Spleen (tissue), 11 donors: ENCODE data around the gene PCLO. TPM values are rescaled to one million over a fixed set of nuclear protein-coding genes. Genes with fewer than 3 reads are reported as not detected.

Source experiments
- DNase-seq: peaks from one replicate; pipeline ENCODE4 v3.0.0-alpha.2; 2020
- H3K27ac ChIP-seq, 8 donors: fragments of 200-600 bp; sonication (generic) in 7 of 8; 1 replicate in 4 of 8; 2 replicates in 4 of 8; pipeline versions ENCODE4 v1.5.0 to v1.8.0; 2016 to 2021; ENCODE audit warnings: inconsistent platforms in 4 of 8, mild to moderate bottlenecking in 4 of 8, moderate library complexity in 1 of 8
- H3K27me3 ChIP-seq, 7 donors: fragments of 200-600 bp; sonication (generic) in 6 of 7; replicated peaks in 1 of 7; 1 replicate in 4 of 7; 2 replicates in 3 of 7; pipeline versions ENCODE4 v1.5.0 to v1.8.0; 2016 to 2021; ENCODE audit warnings: inconsistent platforms in 3 of 7, mild to moderate bottlenecking in 1 of 7
- H3K36me3 ChIP-seq, 6 donors: fragments of 200-600 bp; sonication (generic) in 5 of 6; 1 replicate in 4 of 6; 2 replicates in 2 of 6; pipeline versions ENCODE4 v1.5.0 to v1.8.0; 2016 to 2021; ENCODE audit warnings: inconsistent platforms in 2 of 6
- H3K4me1 ChIP-seq, 6 donors: fragments of 200-600 bp; sonication (generic) in 5 of 6; 1 replicate in 3 of 6; 2 replicates in 3 of 6; pipeline versions ENCODE4 v1.5.0 to v1.8.0; 2016 to 2021; ENCODE audit warnings: inconsistent platforms in 3 of 6
- H3K4me3 ChIP-seq, 8 donors: fragments of 200-600 bp; sonication (generic) in 7 of 8; 1 replicate in 4 of 8; 2 replicates in 4 of 8; pipeline versions ENCODE4 v1.5.0 to v1.8.0; 2016 to 2021; ENCODE audit warnings: inconsistent platforms in 4 of 8, mild to moderate bottlenecking in 4 of 8, moderate library complexity in 2 of 8
- H3K9me3 ChIP-seq, 8 donors: fragments of 200-600 bp; sonication (generic) in 7 of 8; 1 replicate in 4 of 8; 2 replicates in 4 of 8; pipeline versions ENCODE4 v1.5.0 to v1.8.0; 2016 to 2021; ENCODE audit warnings: inconsistent platforms in 4 of 8
- CTCF ChIP-seq, 11 experiments: fragments of 200-600 bp in 7 of 11; fragments of 450-650 bp in 4 of 11; sonication (generic) in 4 of 11; IDR thresholded peaks in 8 of 11; conservative IDR thresholded peaks in 3 of 11; 1 replicate in 7 of 11; 2 replicates in 4 of 11; pipeline versions ENCODE4 v1.4.0 to v1.8.0; 2016 to 2021; ENCODE audit warnings: antibody characterized with exemption in 11 of 11, inconsistent platforms in 4 of 11, mild to moderate bottlenecking in 1 of 11
- POLR2A ChIP-seq, 3 donors: fragments of 450-650 bp; IDR thresholded peaks; one replicate each; pipeline ENCODE4 v1.5.1; 2017; ENCODE audit warnings: antibody characterized with exemption in 3 of 3, mild to moderate bottlenecking in 1 of 3
- POLR2AphosphoS5 ChIP-seq, 3 donors: sonication (generic); formaldehyde crosslinking; IDR thresholded peaks; one replicate each; pipeline ENCODE4 v1.5.1; 2017; ENCODE audit warnings: antibody characterized with exemption in 3 of 3
- WGBS, 5 donors: extraction: QIAGEN DNeasy Blood & Tissue Kit in 3 of 5; methylation state at CpG; one replicate each; pipeline versions ENCODE4 v1.1.5 to v1.1.7; 2013 to 2018; 5-methylcytosine and 5-hydroxymethylcytosine counted together
- intact Hi-C: fragments of 100-400 bp; cut with DNase I; formaldehyde crosslinking; loops from one replicate; pipeline ENCODE4 v1.15.0; 2023; ENCODE audit warnings: low total_unique reads
- polyA plus RNA-seq, 3 donors: library from polyadenylated mRNA; stranded (reverse); fragments of 200-250 nt; gene quantifications; one replicate each; pipeline ENCODE4 v1.2.1, GENCODE V29; 2013
- total RNA-seq, 7 donors: library from RNA; depleted of rRNA in 3 of 7; stranded (reverse); fragments of >200 nt in 3 of 7; fragmentation: NEBNext Ultra II Directional in 4 of 7; extraction: Animal tissue kit (Norgen Biotek cat#: 25700) in 4 of 7; gene quantifications; one replicate each; pipeline versions ENCODE4 v1.1.0 to v1.2.1, GENCODE V29; 2016 to 2021
- donor health status: healthy with polysubstance abuse.
- donor health status: DM: no; HTN: no; CAD: no; lungs with moderate emphysema.
- donor health status: DM: no; HTN: no; CAD: no.
- donor health status: Bipolar disorder and iron deficiency.
- donor health status: healthy.
- donor health status: DM: no; HTN: no; CAD: no.
- donor health status: DM: yes; HTN: yes; CAD: no.

Gene PCLO
- total and polyA plus RNA-seq, 10 donors = 0.05 to 9.9 (median 1.8) TPM

DNA sequence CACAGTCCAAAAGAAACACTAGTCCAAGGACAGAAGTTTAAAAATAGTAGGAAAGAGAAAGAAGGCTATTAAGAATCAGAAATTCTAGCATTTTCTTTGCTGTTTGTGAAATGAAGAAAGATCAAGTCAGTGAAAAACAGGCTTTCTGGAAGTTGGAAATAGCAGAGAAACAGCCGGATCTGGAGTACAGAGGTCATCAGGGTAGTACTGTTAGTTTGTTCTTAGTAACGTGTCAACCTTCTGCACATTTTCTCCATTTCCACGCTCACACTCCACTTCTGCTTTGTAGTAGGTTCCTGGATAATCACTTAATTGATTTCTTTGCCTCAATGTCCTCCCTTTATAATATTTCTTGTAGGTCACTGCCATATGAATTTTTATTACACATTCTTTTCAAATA lies 322.6 kb downstream of the PCLO start:
- H3K4me1 ChIP-seq = no peaks in the 10 kb centered on the region
- intact Hi-C loops = no loop called here
- TF ChIP-seq POLR2A (IDR thresholded peaks at IDR 0.05) (no peak), CTCF (IDR thresholded peaks at IDR 0.05 in 8 of 11, conservative IDR thresholded peaks at IDR 0.05 in 3 of 11) (no peak), POLR2AphosphoS5 (IDR thresholded peaks at IDR 0.05) (no peak)
- H3K36me3 ChIP-seq = no peaks in the 10 kb centered on the region
- peaks cover 0 to 11% (median 3%) of the 10 kb centered on the region in 8 donors for H3K9me3 ChIP-seq
- H3K27me3 ChIP-seq = no peaks in the 10 kb centered on the region
- WGBS, 5 donors = 60 to 71% (median 65%) methylated on average over 3 of the region's 3 CpGs
- no peak overlapping the region for H3K27ac ChIP-seq
- DNase-seq = no peak
- no peak overlapping the region for H3K4me3 ChIP-seq

GRCh38 chr7:82839555-82839954 lies 323.1 kb downstream of the PCLO start:
- 64 to 72% (median 67%) methylated on average over 4 of the region's 4 CpGs for WGBS, 5 donors
- Histone ChIP-seq H3K27me3 (no peaks in the 10 kb centered on the region), H3K36me3 (no peaks in the 10 kb centered on the region), H3K4me3 (no peak overlapping the region), H3K4me1 (no peaks in the 10 kb centered on the region), H3K27ac (no peak overlapping the region), H3K9me3 (peaks cover 0 to 11% (median 3%) of the 10 kb centered on the region in 8 donors)
- no peak for DNase-seq
- intact Hi-C loops = no loop called here
- TF ChIP-seq POLR2AphosphoS5 (IDR thresholded peaks at IDR 0.05) (no peak), POLR2A (IDR thresholded peaks at IDR 0.05) (no peak), CTCF (IDR thresholded peaks at IDR 0.05 in 8 of 11, conservative IDR thresholded peaks at IDR 0.05 in 3 of 11) (no peak)

DNA sequence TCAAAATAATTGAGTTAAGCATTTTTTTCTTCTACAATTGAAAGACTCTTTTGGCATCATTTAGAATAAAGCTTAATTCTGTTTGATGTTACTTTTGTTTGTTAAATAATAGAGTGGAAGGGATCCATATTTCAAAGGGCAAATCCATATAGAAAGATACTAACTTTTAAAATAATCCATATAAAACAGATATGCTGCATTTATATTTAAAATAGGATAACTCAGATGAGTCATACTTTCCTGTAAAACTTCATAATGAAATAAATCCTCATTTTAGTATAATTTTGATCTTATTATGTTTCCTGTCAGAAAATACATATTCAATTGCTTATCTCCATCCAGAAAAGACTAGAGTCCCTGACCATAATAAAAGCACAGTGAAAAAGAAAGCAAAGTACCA lies 323.6 kb downstream of the PCLO start:
- TF ChIP-seq CTCF (IDR thresholded peaks at IDR 0.05 in 8 of 11, conservative IDR thresholded peaks at IDR 0.05 in 3 of 11) = no peak
- TF ChIP-seq POLR2A (IDR thresholded peaks at IDR 0.05) = no peak
- no peak for TF ChIP-seq POLR2AphosphoS5 (IDR thresholded peaks at IDR 0.05)
- peaks cover 0 to 11% (median 3%) of the 10 kb centered on the region in 8 donors for H3K9me3 ChIP-seq
- DNase-seq = no peak
- no peaks in the 10 kb centered on the region for H3K36me3 ChIP-seq
- H3K27ac ChIP-seq = no peak overlapping the region
- no peaks in the 10 kb centered on the region for H3K27me3 ChIP-seq
- intact Hi-C loops = no loop called here
- H3K4me1 ChIP-seq = no peaks in the 10 kb centered on the region
- no peak overlapping the region for H3K4me3 ChIP-seq

DNA sequence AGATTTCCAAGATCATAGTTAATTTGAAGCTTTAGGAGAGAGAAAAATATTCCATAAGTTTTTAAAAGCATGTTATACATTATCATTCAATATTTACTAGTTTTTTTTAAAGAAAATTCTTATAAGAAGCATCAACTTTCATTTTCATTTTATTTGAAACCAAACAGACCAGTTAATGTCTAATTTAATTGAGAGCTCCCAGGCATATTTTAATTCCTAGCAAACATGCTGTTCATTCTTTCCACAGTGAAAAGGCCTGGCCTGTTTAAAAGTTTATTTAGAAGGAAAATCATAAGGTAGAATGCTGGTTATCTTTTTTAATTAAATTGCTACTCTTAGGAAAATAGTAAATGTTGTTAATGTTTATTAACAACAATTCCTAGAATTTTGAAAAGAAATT lies 324.4 kb downstream of the PCLO start:
- no peak overlapping the region for H3K27ac ChIP-seq
- no peak for TF ChIP-seq POLR2A (IDR thresholded peaks at IDR 0.05)
- no peak for TF ChIP-seq CTCF (IDR thresholded peaks at IDR 0.05 in 8 of 11, conservative IDR thresholded peaks at IDR 0.05 in 3 of 11)
- no peak for TF ChIP-seq POLR2AphosphoS5 (IDR thresholded peaks at IDR 0.05)
- intact Hi-C loops = no loop called here
- H3K9me3 ChIP-seq = peaks cover 0 to 11% (median 3%) of the 10 kb centered on the region in 8 donors
- no peaks in the 10 kb centered on the region for H3K4me1 ChIP-seq
- no peak overlapping the region for H3K4me3 ChIP-seq
- no peaks in the 10 kb centered on the region for H3K27me3 ChIP-seq
- H3K36me3 ChIP-seq = no peaks in the 10 kb centered on the region
- no peak for DNase-seq
